Measurements from ENCODE around the gene PCK1.

PCK1 gene

DNA sequence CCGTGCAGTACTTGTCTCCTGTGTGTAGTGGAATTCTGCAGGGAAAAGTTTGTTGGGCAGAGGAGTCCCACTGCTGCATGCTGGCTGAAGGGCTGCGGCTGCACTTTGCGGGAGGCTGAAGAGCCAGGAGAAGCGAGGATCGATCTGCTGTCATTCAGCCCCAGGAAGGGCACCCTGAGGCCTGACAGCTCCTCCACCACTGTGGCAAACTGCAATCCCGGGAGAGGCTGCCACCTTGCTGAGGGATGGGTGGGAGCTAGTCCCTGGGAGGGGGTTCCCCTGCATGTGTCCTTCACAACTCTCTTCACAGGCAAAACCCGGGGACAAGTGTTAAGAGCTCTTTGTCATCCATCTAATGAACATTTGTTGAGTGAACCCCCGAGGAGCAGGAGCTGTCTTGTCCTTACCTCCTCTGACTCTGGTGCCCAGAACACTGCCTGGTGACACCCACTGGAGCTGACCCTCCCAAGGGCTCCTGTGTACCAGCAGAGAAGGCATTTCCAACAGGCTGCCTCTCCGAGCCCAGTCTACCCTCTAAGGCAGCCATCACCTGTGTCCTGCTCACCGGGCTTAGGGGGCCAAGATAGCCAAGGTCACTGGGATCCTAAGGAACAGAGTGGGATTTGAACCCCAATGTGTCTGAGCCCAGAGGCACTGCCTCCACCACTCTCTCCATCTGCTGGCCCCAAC is 17.7 kb downstream of the PCK1 start:
- no peak overlapping the region for H3K4me3 Mint-ChIP-seq
- peaks cover 35% of the 10 kb centered on the region for H3K4me1 Mint-ChIP-seq
- TF ChIP-seq, protein P1, sequence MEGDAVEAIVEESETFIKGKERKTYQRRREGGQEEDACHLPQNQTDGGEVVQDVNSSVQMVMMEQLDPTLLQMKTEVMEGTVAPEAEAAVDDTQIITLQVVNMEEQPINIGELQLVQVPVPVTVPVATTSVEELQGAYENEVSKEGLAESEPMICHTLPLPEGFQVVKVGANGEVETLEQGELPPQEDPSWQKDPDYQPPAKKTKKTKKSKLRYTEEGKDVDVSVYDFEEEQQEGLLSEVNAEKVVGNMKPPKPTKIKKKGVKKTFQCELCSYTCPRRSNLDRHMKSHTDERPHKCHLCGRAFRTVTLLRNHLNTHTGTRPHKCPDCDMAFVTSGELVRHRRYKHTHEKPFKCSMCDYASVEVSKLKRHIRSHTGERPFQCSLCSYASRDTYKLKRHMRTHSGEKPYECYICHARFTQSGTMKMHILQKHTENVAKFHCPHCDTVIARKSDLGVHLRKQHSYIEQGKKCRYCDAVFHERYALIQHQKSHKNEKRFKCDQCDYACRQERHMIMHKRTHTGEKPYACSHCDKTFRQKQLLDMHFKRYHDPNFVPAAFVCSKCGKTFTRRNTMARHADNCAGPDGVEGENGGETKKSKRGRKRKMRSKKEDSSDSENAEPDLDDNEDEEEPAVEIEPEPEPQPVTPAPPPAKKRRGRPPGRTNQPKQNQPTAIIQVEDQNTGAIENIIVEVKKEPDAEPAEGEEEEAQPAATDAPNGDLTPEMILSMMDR (IDR thresholded peaks at IDR 0.05; ENCODE audit: unreplicated experiment in 3 of 3) = no peak
- no peak overlapping the region for H3K27ac Mint-ChIP-seq
- H3K9me3 Mint-ChIP-seq = no peaks in the 10 kb centered on the region
- H3K27me3 Mint-ChIP-seq (ENCODE audit: low read depth) = peaks cover 50% of the 10 kb centered on the region
- no peaks in the 10 kb centered on the region for H3K36me3 Mint-ChIP-seq (ENCODE audit: low read depth)

DNA sequence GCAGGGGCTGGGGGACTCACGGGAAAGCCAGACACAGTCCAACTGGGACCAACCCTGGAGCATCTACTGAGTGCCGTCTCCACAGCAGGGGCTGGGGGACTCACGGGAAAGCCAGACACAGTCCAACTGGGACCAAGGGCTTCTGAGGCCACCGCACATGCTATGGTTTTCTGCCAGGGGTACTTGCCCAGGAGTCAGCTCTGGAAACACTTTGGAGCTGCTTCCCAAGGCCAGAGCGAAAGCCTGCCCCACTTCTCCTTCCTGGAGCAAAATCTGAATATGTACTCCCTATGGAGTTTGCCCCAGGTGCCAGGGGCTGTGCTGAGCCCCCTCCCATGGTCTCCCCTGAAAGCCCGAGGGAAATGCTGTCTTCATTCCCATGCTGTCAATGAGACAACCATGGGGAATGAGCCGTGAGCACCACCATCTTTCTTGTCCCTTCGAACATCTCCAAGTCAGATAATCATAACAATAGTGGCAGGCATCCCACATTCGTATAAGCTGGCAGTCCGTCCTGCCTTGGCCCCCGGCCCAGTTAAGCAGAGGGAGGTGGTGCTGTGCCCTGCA is 18.5 kb downstream of the PCK1 start:
- H3K4me1 Mint-ChIP-seq = peaks cover 37% of the 10 kb centered on the region
- H3K4me3 Mint-ChIP-seq = no peak overlapping the region
- H3K27me3 Mint-ChIP-seq (ENCODE audit: low read depth) = peaks cover 54% of the 10 kb centered on the region
- H3K36me3 Mint-ChIP-seq (ENCODE audit: low read depth) = no peaks in the 10 kb centered on the region
- TF ChIP-seq, protein P1 (IDR thresholded peaks at IDR 0.05; ENCODE audit: unreplicated experiment in 3 of 3) = no peak
- H3K9me3 Mint-ChIP-seq = no peaks in the 10 kb centered on the region
- peak overlapping the region; percentile 7 to 95 (median 56) for H3K27ac Mint-ChIP-seq

DNA sequence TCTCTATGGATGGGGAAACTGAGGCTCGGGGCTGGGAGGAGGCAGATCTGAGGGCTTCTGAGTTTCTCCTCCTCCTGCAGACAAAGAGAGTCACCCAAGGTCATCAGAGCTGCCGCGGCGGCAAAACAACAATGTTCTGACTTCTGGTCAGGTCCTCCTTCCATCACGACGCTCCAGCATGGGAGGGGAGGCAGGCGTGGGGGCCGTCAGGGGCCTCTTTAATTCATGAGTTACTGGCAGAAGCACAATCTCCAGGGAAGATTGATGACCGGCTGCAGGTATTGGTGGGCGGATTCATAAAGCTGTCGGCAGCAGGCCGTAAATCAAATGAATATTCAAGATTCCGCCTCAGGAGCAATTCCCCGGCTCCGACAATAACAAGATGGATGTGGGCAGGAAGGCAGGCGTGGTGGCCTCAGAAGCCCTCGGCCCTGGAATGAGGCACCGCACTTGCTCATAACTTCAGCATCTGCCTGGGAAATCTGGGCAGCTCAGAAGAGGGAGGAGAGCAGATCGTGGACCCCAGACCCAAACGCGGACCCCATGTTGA is 19.1 kb downstream of the PCK1 start:
- Mint-ChIP-seq H3K4me3 (peak overlapping the region; percentile 42 to 59 (median 49)), H3K36me3 (ENCODE audit: low read depth) (no peaks in the 10 kb centered on the region), H3K4me1 (peaks cover 42% of the 10 kb centered on the region), H3K27ac (peak overlapping the region; percentile 7 to 95 (median 71)), H3K27me3 (ENCODE audit: low read depth) (peaks cover 59% of the 10 kb centered on the region), H3K9me3 (no peaks in the 10 kb centered on the region)
- TF ChIP-seq, protein P1 (IDR thresholded peaks at IDR 0.05; ENCODE audit: unreplicated experiment in 3 of 3) = no peak

DNA sequence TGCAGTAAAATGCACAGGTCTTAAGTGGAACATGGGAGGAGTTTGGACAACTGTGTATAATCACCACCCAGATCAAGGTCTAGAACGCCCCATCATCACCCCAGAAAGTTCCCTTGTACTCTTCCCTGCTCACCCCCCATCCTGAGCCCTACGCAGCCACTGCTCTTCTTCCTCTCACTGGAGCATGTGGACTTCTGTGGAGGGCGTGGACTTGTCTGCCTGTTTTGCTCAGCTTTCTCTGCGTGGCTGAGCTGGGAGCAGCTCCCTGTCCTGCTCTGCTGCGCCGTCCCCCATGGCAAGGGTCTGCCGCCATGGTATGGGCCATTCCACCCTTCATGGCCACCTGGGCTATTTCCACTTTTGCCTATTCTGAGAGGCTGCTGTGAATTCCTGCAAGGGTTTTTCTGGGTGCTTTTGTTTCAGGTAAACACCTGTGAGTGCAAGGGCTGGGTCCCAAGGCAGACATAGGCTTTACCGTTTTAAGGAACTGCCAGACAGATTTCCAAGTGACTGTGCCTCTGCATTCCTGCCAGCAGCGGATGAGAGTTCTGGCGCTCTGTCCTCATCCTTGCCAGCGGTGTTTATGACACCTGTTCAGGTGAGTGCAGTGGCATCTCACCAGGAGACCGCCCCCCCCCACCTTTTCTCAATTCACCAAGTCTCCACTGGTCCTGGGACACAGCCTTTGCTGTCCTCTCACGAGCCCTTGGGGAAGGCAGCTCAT is 19.7 kb downstream of the PCK1 start:
- peak overlapping the region; percentile 7 to 95 (median 71) for H3K27ac Mint-ChIP-seq
- no peaks in the 10 kb centered on the region for H3K36me3 Mint-ChIP-seq (ENCODE audit: low read depth)
- peak overlapping the region; percentile 42 to 59 (median 49) for H3K4me3 Mint-ChIP-seq
- H3K9me3 Mint-ChIP-seq = no peaks in the 10 kb centered on the region
- TF ChIP-seq, protein P1 (IDR thresholded peaks at IDR 0.05; ENCODE audit: unreplicated experiment in 3 of 3) = no peak
- H3K27me3 Mint-ChIP-seq (ENCODE audit: low read depth) = peaks cover 61% of the 10 kb centered on the region
- peaks cover 49% of the 10 kb centered on the region for H3K4me1 Mint-ChIP-seq

DNA sequence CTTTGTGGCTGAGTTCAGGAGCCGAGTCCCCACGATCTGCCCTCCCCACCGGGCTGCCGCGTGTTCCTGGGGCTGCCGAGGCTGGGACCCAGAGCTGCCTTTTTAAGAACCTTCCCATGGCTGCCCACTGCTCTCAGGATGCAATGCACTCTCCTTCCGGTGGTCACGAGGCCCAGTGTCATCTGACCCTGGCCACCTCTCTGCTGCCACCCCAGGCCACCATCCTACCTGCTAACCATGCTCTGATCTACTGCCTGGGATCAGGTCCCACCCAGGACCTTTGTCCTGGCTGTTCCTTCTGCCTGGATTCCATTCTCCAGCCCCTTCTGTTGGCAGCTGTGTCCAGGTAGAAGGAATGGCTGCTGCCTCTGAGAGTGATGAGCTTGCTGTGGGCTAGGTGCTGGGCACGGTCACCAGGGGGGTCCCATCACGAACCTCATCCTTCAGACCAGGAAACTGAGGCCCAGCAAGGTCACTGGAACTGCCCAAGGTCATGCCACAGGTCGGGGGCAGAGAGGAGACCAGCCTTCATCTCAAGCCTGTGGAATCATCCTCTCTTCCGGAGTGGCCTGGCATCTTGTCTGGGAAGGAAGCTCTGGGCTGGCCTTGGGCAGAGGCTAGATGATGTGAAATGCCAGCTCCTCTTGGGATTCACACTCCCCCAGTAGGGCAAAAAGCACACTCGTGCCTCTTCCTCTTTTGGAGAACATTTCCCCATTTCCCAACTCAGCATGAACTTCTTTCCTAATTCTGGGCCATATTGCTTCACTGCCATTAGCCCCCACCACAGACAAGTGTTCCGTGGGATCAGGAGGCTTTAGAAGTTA is 20.5 kb downstream of the PCK1 start:
- Mint-ChIP-seq H3K4me1 (peaks cover 50% of the 10 kb centered on the region), H3K27ac (peak overlapping the region; percentile 80 to 95 (median 86)), H3K27me3 (ENCODE audit: low read depth) (peaks cover 61% of the 10 kb centered on the region), H3K9me3 (no peaks in the 10 kb centered on the region), H3K4me3 (peak overlapping the region in 2 of 3 experiments; percentile 11), H3K36me3 (ENCODE audit: low read depth) (no peaks in the 10 kb centered on the region)
- TF ChIP-seq, protein P1 (IDR thresholded peaks at IDR 0.05; ENCODE audit: unreplicated experiment in 3 of 3) = no peak

All from nephron (organoid).